Activated T-cell treated with anti-CD3 and anti-CD28 coated beads, Interleukin-2, amount 50 U/mL, for 72 hours (primary cell): ENCODE data around the gene FYN. TPM values are rescaled to one million over a fixed set of nuclear protein-coding genes. Genes with fewer than 3 reads are reported as not detected.
"Not testable (repeated sequence)": the region's sequence is repeated elsewhere in the genome, so short reads cannot be mapped to it uniquely, and the experiment has no call there.

Experiments
- ATAC-seq, 2 donors: fragments of 150-1000 bp; cut with Tn5 transposase; replicated peaks in 1 of 2; 2 replicates each; pipeline ENCODE4 v1.10.0; 2021; ENCODE audit warnings: moderate library complexity in 2 of 2, mild to moderate bottlenecking in 1 of 2
- DNase-seq, 2 donors: peaks; one replicate each; pipeline ENCODE4 v3.0.0; 2021 to 2022; ENCODE audit warnings: mixed read lengths in 1 of 2
- H3K27ac Mint-ChIP-seq: one replicate; pipeline ENCODE4 v1.8.0; 2022; ENCODE audit warnings: mild to moderate bottlenecking, moderate library complexity, mixed read lengths
- H3K27me3 Mint-ChIP-seq: one replicate; pipeline ENCODE4 v1.8.0; 2022; ENCODE audit warnings: low read depth, mixed read lengths
- H3K36me3 Mint-ChIP-seq, 2 donors: one replicate each; pipeline ENCODE4 v1.8.0; 2022; ENCODE audit warnings: mixed read lengths in 2 of 2, mild to moderate bottlenecking in 1 of 2; ENCODE audit not compliant: insufficient read depth in 2 of 2
- H3K4me1 Mint-ChIP-seq: one replicate; pipeline ENCODE4 v1.8.0; 2022; ENCODE audit warnings: low read depth, mixed read lengths
- H3K4me3 Mint-ChIP-seq, 2 donors: one replicate each; pipeline ENCODE4 v1.8.0; 2022; ENCODE audit warnings: mild to moderate bottlenecking in 2 of 2, mixed read lengths in 2 of 2, moderate library complexity in 2 of 2
- H3K9me3 Mint-ChIP-seq, 2 donors: one replicate each; pipeline ENCODE4 v1.8.0; 2022; ENCODE audit warnings: mixed read lengths in 2 of 2
- total RNA-seq, 2 donors: library from RNA; stranded (reverse); gene quantifications; one replicate each; pipeline ENCODE4 v1.2.3, GENCODE V29; 2022

Gene FYN
- total RNA-seq, 2 donors from 2014 or later: 504 to 505 TPM

DNA sequence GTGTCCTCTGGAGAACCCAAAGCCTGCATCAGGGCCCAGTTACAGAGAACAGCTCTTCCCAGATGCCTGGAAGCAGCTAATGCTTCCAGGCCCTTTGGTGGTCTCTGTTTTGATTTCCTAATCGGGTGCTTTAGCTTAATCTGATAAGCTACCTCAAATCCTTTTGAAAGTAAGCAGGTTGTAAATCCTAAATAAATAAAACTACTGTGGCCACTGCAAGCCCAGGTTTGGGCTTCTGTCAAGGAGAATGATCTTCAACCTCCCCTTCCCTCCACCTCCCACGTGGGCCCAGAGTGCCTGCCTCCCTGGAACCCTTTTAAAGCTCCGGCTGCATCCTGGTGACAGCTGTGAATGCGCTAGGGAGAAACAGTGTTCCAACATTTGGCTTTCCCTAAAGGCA lies 25.2 kb upstream of the FYN start:
- ATAC-seq (no peak), DNase-seq (no peak)
- H3K4me1 Mint-ChIP-seq: no peaks in the 10 kb centered on the region
- H3K27me3 Mint-ChIP-seq: no peaks in the 10 kb centered on the region
- no peak overlapping the region for H3K4me3 Mint-ChIP-seq
- no peak overlapping the region for H3K27ac Mint-ChIP-seq
- no peaks in the 10 kb centered on the region for H3K9me3 Mint-ChIP-seq
- H3K36me3 Mint-ChIP-seq: no peaks in the 10 kb centered on the region

DNA sequence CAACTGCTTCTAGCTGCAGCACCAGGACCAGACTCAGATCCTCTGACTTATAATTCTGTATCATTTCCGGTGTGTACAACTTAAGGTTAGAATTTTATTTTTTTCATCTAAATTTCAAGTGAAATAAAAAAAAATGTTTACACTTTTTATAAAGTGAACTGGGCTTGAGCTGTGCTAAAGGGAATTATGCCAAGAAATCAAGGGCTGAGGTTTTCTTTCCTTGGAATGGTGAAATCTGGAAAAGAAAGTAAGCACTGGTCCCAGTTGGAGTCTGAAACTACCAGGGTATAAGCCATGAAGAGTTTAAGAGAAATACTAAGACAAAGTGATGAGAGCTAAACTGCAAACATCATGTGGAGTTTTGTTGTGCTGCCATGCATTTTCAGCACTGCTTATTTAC lies 21.7 kb upstream of the FYN start:
- Mint-ChIP-seq H3K9me3 (no peaks in the 10 kb centered on the region), H3K4me3 (no peak overlapping the region), H3K36me3 (no peaks in the 10 kb centered on the region), H3K4me1 (no peaks in the 10 kb centered on the region), H3K27me3 (no peaks in the 10 kb centered on the region), H3K27ac (no peak overlapping the region)
- no peak for ATAC-seq
- DNase-seq: no peak

DNA sequence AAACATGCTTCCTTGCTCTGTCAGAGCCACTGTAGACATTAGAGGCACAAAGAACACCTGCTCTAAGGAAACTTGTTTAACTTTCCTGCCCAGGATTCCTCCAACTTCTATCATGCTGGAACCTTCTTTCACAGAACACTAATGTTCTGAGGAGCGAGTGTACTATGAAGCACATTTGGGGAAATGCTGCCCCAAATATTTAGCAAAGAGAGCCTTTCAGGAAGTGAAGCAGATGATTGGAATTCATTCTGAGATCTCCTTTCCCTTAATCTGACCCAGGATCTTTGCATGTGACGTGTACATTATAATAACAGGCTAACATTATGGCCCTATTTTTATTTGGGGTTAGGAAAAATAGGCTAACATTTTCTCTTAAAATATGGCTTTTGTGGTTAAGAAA lies 21.0 kb upstream of the FYN start:
- no peaks in the 10 kb centered on the region for H3K27me3 Mint-ChIP-seq

DNA sequence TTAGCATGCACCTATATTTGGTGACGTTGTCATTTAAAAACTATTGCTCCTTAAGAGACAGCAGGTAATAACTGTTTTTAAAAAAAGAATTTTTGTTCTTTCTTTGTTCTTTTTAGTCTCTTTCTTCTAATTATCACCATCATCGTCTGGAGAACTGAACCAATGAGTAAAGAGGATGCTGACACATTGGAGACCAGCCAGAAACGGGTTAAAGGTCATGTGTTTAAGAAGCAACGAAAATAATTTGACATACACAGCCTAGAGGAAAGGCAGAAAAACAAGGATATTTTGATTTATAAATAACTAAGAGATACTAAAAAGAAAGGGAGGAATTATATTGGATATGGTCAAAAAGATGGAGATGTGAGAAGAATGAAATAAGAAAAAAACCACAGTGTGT lies 19.2 kb upstream of the FYN start:
- Mint-ChIP-seq H3K4me1 (no peaks in the 10 kb centered on the region), H3K27me3 (no peaks in the 10 kb centered on the region), H3K27ac (no peak overlapping the region), H3K9me3 (no peaks in the 10 kb centered on the region), H3K36me3 (no peaks in the 10 kb centered on the region), H3K4me3 (no peak overlapping the region)
- no peak for DNase-seq
- ATAC-seq: no peak

More for the DNA sequence above, 21.0 kb upstream of the FYN start:
- H3K36me3 Mint-ChIP-seq: no peaks in the 10 kb centered on the region
- no peak overlapping the region for H3K27ac Mint-ChIP-seq
- no peak overlapping the region for H3K4me3 Mint-ChIP-seq
- no peaks in the 10 kb centered on the region for H3K4me1 Mint-ChIP-seq
- no peak for ATAC-seq
- DNase-seq: no peak
- no peaks in the 10 kb centered on the region for H3K9me3 Mint-ChIP-seq

DNA sequence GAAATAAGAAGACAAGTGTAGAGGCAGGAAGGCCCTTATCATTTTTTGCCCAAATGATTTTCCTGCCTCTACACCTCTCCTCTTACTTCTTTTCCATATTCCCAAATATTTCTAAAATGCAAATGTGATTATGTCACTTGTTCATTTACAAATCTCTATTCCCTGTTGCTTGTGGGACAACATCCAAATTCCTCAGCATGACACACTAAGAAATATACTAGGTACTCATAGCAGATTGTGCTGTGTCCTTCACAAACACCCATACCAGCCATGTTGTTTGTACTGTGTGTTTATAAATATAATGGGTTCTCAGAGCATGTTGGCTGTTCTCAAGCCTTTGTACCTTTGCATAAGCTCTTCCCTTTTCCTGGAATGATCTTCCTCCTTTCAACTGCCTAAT lies 17.7 kb upstream of the FYN start:
- Mint-ChIP-seq H3K9me3 (peaks cover under 1 to 3% of the 10 kb centered on the region in 2 donors), H3K27me3 (no peaks in the 10 kb centered on the region), H3K36me3 (peaks cover 0 to 5% of the 10 kb centered on the region in 2 donors), H3K4me3 (no peak overlapping the region), H3K27ac (no peak overlapping the region), H3K4me1 (no peaks in the 10 kb centered on the region)
- ATAC-seq (no peak), DNase-seq (no peak)

DNA sequence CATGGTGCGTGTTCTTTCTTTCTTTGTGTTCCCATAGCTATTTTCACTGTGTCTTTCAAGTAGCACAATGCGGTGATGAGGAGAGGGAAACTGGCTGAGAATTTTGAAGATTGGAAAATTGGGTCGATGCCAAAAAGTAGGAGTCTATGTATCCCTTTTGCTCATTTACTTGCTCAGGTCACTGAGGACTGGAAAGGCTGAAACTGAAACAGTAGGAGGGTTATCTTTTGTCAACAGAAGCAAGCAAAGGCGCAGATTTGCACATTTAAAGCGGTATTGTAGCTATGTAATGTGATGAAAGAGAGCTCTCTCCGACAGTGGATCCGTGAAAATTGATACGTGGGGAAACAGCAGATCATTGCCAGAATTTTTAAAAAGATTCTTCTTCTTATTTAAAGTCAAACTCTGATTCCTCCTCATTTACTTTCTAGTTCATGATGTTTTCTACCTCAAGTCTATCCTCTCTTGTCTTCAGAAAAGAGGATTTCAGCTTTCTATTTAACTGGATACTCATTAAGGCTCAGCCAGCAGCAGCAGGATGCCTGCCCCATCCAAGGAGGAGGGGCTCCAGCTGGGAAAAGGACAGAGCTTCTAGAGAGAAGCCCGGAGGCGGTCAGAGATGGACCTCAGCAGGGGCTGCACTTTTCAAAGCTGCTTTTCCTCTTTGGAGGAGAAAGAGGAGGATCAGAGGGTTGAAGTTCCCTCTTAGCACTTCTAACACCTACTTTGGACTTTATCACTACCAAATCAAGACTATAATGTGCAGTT lies 15.9 kb upstream of the FYN start:
- Mint-ChIP-seq H3K36me3 (peaks cover 0 to 9% of the 10 kb centered on the region in 2 donors), H3K4me1 (no peaks in the 10 kb centered on the region), H3K4me3 (no peak overlapping the region), H3K27ac (no peak overlapping the region), H3K27me3 (no peaks in the 10 kb centered on the region), H3K9me3 (peaks cover 4% of the 10 kb centered on the region in 2 donors)
- ATAC-seq: no peak
- no peak for DNase-seq

DNA sequence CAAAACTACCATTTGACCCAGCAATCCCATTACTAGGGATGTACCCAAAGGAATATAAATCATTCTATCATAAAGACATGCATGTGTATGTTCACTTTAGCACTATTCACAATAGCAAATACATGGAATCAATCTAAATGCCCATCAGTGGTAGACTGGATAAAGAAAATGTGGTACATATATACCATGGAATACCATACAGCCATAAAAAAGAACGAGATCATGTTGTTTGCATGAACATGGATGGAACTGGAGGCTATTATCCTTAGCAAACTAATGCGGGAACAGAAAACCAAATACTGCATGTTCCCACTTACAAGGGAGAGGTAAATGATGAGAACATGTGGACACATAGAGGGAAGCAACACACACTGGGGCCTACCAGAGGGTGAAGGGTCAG lies 13.5 kb upstream of the FYN start:
- not testable (repeated sequence) for H3K9me3 Mint-ChIP-seq, ATAC-seq, H3K4me3 Mint-ChIP-seq, DNase-seq, H3K4me1 Mint-ChIP-seq, H3K27me3 Mint-ChIP-seq, H3K27ac Mint-ChIP-seq, H3K36me3 Mint-ChIP-seq

DNA sequence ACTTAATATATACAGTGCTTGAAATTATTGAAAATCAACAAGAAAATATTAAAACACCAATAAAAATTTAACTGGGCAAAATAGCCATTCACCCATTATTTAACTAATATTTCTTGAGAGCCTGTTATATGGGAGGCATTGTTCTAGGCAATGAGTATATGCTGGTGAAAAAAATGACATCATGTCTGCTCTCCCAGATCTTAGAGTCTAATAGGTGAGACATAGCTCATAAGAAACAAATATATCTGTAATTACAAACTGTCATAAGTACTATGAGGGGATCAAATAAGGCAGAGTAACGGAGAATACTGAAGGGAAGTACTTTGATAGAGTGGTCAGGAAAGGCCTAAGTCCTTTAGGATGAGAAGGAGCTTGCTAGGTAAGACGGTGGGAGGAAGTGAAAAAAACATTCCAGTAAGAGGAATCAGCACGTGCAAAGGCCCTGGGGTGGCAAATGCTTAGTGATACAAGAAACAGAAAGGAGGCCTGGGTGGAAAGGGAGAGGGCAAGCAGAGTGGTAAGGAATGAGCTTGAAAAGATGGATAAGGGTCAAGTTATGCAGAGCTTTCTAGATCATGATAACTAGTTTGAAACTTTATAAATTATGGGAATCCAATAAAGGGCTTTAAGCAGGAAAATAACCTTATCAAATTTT lies 12.2 kb upstream of the FYN start:
- ATAC-seq: no peak
- Mint-ChIP-seq H3K36me3 (peaks cover 4 to 15% of the 10 kb centered on the region in 2 donors), H3K9me3 (peaks cover 6 to 10% of the 10 kb centered on the region in 2 donors), H3K27me3 (no peaks in the 10 kb centered on the region), H3K4me3 (no peak overlapping the region), H3K4me1 (no peaks in the 10 kb centered on the region), H3K27ac (no peak overlapping the region)
- no peak for DNase-seq

DNA sequence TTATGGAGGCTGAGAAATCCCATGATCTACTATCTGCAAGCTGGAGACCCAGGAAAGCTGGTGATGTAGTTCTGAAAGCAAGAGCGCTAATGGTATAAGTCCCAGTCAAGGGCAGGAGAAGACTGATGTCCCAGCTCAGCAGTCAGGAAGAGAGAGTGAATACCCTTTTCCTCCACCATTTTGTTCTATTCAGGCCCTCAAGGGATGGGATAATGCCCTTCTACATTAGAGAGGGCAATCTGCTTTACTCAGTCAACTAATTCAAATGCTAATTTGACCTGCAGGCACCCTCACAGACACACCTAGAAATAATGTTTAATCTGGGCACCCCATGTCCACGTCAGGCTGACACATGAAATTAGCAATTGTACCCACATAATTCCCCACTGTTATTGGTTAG lies 10.8 kb upstream of the FYN start:
- Mint-ChIP-seq H3K9me3 (peaks cover 9 to 13% of the 10 kb centered on the region in 2 donors), H3K4me3 (no peak overlapping the region), H3K36me3 (peaks cover 7 to 20% of the 10 kb centered on the region in 2 donors), H3K27ac (no peak overlapping the region), H3K4me1 (no peaks in the 10 kb centered on the region), H3K27me3 (no peaks in the 10 kb centered on the region)
- no peak for DNase-seq
- ATAC-seq: no peak

DNA sequence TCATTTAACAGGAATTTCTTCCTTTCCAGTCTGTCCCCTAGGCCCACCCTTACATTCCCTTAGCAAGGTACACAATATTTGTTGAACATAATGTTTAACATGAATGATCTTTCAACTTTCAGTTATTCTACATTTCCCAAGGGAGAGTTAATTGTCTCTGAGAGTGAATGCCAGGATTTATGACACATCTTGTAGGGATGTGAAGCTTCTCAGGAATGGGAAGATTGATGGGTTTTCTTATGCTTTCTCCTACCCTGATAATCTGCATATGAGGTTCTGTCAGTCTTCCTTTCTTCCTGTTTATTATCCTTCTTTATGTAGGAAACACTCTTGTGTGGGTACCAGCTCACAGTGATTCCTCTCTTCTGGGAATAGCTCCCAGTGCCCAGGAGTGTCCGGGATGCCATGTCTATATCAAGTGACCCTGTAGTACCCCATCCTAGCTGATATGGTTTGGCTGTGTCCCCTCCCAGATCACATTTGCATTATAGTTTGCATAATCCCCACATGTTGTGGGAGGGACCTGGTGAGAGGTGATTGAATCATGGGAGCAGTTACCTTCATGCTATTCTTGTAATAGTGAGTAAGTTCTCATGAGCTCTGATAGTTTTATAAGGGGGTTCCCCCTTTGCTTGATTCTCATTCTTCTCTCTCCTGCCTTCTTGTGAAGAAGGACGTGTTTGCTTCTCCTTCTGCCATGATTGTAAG lies 7.1 kb upstream of the FYN start:
- Mint-ChIP-seq H3K36me3 (peaks cover 7 to 11% of the 10 kb centered on the region in 2 donors), H3K27ac (no peak overlapping the region), H3K27me3 (no peaks in the 10 kb centered on the region), H3K4me1 (peaks cover 6% of the 10 kb centered on the region), H3K9me3 (peaks cover 6 to 9% of the 10 kb centered on the region in 2 donors), H3K4me3 (no peak overlapping the region)
- ATAC-seq (no peak), DNase-seq (no peak)

DNA sequence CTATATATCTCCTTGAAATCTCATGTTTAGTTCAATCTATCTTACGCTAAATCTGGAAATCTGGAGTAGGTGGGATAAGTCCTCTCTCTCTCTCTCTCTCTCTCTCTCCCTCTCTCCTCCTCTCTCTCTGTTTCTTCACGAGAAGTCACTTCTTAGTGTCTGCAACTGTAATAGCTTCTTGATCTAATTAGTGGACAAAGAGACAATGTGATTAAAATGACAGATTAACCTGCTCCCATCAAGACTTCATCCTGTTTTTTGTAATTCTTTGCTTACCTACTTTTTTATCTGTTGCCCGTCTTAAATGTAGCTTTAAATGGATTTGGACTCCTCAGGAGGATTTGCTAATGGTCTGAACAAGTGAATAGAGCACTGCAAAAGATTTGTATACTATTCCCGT lies 2.5 kb upstream of the FYN start:
- DNase-seq (no peak), ATAC-seq (no peak)
- Mint-ChIP-seq H3K36me3 (peaks cover 13 to 21% of the 10 kb centered on the region in 2 donors), H3K27ac (no peak overlapping the region), H3K4me1 (peaks cover 21% of the 10 kb centered on the region), H3K4me3 (no peak overlapping the region), H3K27me3 (no peaks in the 10 kb centered on the region), H3K9me3 (peaks cover 4 to 5% of the 10 kb centered on the region in 2 donors)

DNA sequence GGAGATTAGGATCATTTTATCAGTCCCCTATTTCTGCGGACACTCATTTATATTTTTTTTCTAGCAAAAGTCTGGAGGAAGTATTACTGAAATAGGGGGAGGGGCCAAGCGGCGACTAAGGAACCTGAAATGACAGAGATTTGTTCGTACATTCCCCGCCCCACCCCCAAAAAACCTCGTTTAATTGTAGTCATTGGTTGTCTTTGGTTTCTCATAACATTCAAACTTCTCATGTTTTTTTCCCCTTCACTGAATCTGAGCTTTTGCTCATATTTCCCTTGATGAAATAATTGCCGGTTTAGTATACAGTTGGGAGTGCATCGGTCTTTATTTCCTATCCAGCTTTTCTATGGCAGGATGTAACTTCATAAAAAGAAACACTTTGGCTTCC lies 768 bp upstream of the FYN start:
- peaks cover 37% of the 10 kb centered on the region for H3K4me1 Mint-ChIP-seq
- H3K36me3 Mint-ChIP-seq: peaks cover 13 to 21% of the 10 kb centered on the region in 2 donors
- peak overlapping the region; percentile 84 to 99 for H3K4me3 Mint-ChIP-seq
- H3K9me3 Mint-ChIP-seq: no peaks in the 10 kb centered on the region
- H3K27me3 Mint-ChIP-seq: no peaks in the 10 kb centered on the region
- peak overlapping the region; percentile 47 for H3K27ac Mint-ChIP-seq
- ATAC-seq (no peak), DNase-seq (peak; percentile 69 to 77)

DNA sequence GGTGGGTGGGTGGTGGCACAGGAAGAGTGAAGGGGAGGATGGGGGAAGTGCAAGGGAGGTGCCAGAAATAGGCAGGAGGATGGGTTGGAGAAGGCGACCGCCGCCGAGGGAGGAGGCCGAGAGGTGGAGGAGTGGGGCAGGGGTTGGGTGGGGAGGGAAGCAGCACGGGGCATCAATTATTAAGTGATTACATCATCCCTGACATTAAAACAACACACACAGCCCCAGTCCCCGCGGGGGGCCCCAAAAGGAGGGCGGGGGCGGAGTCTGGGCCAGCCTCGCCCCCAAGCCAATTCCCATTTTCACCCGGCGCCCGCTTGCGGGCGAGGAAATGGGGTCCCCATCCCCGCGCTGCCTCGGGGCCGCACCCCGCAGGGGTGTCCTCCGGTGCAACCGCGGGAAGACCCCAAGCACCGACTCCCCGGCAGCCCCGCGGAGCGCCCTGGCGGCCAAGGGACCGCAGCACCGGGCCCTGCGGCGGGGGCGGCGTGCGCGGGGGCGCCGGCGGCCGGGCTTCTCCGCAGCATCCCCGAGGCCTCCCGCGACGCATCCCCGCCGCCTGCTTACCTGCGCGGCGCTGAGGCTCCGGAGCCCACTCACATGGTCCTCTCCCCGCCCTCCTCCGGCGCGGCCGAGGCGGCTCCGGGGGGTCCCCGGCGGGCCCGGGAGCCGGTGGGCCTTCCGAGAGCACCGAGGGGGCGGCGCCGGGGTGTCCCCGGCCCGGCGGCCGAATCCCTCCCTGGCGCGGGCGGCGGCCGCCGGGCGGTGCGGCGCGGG lies 663 bp downstream of the FYN start:
- H3K27ac Mint-ChIP-seq: peak overlapping the region; percentile 95
- H3K4me1 Mint-ChIP-seq: peaks cover 51% of the 10 kb centered on the region
- peaks cover 15 to 26% of the 10 kb centered on the region in 2 donors for H3K36me3 Mint-ChIP-seq

More for the DNA sequence above, 663 bp downstream of the FYN start:
- Mint-ChIP-seq H3K9me3 (no peaks in the 10 kb centered on the region), H3K27me3 (no peaks in the 10 kb centered on the region), H3K4me3 (peak overlapping the region; percentile 82 to 99)
- ATAC-seq (peak; percentile 14 to 28), DNase-seq (peak; percentile 59 to 65)
